Stimulated activated CD8-positive, alpha-beta memory T cell treated with anti-CD3 and anti-CD28 coated beads, Interleukin-4, amount 100 ng/mL, for 4 hours (primary cell): Measurements from ENCODE around the gene PXN.

ENCODE experiments used
- DNase-seq, 2 donors: peaks; one replicate each; pipeline ENCODE4 v3.0.0-alpha.2; 2020; ENCODE audit warnings: low read depth in 2 of 2, low spot score in 1 of 2

Gene PXN

DNA sequence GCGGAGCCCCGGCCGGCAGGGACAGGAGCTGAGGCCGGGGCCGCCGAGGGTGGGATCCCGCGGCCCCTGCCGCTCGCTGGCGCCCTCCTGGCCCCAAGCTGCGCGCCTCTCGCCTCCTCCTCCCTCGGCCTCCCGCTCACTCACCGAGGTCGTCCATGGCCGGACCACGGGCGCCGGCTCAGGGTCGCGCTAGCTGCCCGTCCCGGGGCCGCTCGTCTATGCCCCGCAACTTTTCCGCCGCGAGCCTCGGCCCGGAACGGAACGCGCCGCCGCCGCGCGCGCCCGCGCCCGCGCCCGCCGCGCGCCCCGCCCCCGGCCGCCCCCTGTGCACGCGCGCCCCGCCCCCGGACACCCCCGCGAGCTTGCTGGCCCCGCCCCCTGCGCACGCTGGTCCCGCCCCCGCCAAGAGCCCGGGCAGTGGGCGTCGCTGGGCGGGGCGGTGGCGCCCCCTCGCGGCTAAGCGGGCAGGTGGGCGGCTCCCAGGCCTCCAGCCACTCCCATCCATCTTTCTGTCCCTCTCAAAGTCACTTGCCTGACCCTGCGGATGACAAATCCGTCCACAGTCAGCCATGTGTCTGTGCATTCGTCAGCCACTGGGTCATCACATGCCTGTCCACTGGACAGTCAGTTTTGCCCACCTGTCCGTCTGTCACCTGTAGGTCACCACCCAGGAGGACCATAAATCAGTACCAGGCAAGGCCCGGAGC is at the start of gene PXN:
TSS of gene PXN (minus strand) at position 258 of the 707 bp plus-strand sequence. CDS start at position 157, 101 bp downstream.
- DNase-seq, result peak; percentile 74 to 78

DNA sequence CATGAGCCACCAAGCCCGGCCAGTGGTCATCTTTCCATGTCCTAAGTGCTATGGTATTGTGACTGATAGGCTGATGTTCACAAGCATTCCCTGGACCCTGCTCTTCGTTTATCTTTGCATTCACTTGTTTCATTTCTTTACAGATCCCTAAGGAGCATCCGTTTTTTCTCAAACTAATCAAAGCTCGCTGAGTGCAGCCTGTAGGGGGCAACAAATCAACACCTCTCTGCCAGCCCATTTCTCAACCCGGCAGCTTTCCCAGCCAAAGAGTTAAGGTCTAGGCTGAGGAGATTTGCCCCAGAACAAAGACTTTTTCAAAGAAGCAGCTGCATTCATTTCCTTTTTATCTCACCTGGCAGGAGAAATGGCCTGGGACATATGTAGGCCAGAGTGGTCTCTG is 48.7 kb upstream of the PXN start:
- DNase-seq, result no peak

DNA sequence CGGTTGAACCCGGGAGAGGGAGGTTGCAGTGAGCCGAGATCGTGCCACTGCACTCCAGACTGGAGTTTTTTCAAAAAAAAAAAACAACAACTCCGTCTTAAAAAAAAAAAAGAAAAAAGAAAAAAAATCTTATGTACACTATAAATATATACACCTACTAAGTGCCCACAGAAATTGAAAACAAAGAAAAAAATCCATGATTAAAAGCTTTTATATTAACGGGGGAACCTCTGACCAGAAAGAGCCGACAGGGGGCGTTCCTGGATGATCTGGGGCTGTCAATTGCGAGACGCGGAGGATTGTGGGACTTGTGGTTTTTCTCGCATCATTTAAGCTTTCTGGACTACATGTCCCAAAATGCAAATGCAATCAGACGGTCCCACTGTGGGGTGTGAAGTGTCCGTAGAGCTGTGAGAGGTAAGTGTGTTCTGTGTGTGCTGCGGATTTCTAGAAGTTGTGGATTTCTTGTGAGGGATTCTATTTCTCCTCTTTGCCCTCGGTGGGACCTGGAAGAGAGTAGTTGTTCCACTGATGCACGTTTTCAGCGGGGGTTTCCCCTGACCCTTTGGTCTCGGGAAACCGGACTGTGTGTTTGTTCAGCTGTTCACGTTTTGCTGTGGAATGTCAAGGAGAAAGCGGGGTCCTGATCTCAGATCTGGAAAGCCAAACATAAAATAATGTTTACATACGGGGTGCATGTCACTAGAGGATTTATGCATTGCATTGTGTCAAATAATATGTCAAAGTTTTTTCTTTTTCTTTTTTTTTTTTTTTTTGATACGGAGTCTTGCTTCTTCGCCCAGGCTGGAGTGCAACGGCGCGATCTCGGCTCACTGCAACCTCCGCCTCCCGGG is 36.7 kb upstream of the PXN start, which contains the start of gene SIRT4:
TSS of gene SIRT4 (plus strand) at position 360 of the 854 bp plus-strand sequence. CDS start 1,241 bp downstream, outside the sequence.
- peak; percentile 77 to 80 for DNase-seq

DNA sequence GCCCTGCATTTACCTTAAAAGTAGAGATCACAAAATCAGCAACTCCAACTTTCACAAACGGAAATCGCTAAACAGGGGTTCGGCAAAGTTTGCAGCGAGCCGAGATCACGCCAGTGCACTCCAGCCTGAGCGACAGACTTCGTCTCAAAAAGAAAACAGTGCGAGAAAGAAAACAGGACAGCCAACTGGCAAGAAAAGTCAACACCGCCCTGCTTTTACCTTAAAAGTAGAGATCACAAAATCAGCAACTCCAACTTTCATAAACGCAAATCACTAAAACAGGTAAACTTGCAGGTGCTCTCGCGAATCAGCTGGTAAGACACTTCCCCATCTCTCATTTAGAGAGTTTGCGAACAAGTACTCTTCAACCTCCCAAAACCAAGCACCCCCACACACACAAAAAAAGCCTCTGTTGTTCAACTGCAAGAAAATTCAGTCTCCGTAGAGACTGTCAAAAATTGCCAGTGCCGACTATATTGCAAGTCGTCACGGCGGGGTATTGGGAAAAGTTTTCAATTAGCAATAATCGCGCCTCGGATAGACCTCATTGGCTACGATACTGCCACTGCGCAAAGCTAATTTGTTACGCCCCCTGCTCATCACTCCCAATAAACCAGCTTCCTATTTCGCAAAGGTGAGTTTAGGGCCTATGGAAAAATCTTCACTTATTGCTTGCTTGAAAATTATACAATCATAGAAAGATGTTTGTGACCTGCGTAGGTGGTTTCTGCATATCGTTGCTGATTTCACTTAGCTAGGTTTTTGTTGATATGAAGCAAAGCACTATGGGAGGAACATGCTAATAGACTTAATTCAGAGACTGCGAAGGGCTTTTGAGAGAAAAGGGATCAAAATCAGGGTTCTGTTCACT is 27.4 kb upstream of the PXN start, which contains the start of gene RNU4-1:
TSS of gene RNU4-1 (minus strand) at position 577 of the 871 bp plus-strand sequence.
- peak; percentile 47 to 54 for DNase-seq

DNA sequence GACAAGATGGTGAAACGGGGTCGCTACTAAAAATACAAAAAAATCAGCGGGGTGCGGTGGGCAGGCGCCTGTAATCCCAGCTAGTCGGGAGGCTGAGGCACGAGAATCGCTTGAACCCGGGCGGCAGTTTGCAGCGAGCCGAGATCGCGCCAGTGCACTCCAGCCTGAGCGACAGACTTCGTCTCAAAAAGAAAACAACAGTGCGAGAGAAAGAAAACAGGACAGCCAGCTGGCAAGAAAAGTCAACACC is 26.8 kb upstream of the PXN start:
- DNase-seq, result no peak

DNA sequence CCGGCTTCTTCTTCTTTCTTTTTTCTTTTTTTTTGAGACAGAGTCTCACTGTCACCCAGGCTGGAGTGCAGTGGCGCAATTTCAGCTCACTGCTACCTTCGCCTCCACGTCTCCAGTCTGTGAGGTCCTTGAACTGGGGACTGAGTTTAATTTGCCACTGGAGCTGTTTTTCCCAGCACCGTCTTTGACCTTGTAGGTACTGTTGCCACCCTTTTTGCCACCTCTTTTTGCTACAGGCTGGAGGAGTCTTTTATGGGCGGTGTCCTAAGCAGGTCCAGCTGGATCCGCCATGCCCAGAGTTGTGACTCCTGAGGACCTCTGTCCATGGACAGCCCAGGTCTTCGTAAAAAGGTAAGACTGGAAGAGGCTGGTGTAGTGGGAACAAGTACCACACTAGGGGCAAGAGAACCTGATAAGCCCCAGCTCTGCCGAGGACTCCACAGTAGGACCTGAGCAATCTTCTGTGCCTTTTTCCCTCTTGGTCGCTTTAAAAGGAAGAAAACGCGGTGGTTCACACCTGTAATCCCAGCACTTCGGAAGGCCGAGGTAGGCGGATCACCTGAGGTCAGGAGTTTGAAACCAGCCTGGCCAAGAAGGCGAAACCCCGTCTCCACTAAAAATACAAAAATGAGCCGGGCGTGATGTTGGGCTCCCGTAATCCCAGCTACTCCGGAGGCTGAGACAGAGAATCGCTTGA is 25.2 kb upstream of the PXN start:
- DNase-seq, result no peak

DNA sequence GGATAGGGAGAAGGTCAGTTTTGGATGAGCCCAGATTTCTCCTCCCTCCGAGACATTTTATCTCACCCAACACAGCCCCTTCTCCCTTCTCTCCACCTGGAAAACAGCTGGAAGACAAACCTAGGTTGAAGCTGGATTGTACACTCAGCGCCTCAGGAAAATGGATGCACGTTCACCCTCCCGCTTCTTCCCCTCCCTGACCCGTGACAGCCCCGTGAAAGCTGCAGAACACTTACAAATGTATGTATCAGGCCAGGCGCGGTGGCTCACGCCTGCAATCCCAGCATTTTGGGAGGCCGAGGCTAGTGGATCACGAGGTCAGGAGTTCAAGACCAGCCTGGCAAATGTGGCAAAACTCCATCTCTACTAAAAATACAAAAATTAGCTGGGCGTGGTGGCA is 22.0 kb upstream of the PXN start:
- DNase-seq, result no peak

DNA sequence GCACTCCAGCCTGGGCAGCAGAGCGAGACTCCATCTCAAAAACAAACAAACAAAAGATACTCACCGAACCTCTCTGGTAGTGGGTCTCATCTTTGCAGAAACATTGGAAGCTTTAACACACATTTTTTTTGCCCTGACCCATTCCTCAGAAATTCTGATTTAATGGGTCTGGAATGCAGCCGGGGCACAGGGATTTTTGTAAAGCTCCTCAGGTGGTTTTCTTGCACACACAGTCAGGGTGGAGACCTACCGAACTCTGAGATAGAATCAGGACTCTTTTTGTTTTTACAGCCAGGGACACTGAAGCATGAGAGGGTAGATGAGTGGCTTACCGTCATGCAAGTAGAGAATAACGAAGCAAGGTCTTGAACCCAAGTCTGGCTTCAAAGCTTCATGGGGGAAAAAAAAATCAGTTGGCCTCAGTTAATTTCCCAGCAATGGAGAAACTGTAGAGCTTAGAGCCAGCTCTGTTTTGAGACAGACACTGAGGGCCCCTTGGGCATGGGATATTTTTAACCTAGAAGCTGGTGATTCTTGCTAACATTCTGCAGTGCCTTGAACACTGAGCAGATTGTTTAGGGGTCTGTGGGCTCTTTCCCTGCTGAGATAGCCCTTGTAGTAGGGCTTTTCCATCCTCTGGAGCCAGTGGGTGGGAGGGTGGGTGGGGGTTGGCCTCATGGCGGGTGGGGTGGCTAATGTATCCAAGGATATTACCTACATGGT is 21.4 kb upstream of the PXN start:
- DNase-seq, result no peak

DNA sequence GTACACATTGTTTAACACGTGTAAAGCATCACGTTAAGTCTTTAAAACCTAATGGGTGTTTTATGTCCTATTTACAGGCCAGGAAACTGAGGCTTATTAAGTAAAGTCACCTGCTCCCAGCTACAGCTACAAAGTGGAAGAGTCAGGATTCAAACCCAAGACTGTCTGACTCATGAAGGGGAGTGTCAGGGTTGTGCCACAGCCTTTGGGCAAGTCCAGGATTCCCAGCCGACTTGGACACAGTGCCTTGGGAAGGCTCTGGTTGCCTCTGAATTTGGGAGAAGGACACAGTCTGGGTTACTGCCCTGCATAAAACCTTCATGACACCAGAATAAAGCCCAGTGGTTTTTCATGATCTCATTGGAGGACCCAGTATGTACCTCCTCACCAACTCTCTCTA is 18.9 kb upstream of the PXN start:
- DNase-seq, result no peak

DNA sequence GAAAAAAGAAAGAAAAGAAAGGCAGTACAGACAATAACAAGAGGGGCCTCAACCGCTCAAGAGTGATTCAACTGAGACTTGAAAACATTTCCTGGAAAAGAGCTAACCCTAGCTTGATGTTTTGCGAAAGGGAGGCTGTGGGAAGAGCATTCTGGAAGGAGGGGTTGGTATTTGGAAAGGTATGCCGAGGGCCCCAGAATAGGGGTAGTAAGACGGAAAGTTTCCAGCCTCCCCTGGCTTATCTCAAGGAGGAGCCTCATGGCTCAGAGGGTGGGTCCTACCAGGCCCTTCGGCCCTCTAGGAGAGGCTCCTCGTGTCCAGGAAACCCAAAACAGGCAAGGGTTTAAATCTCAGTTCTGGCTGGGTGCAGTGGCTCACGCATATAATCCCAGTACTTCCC is 17.8 kb upstream of the PXN start:
- DNase-seq, result no peak

DNA sequence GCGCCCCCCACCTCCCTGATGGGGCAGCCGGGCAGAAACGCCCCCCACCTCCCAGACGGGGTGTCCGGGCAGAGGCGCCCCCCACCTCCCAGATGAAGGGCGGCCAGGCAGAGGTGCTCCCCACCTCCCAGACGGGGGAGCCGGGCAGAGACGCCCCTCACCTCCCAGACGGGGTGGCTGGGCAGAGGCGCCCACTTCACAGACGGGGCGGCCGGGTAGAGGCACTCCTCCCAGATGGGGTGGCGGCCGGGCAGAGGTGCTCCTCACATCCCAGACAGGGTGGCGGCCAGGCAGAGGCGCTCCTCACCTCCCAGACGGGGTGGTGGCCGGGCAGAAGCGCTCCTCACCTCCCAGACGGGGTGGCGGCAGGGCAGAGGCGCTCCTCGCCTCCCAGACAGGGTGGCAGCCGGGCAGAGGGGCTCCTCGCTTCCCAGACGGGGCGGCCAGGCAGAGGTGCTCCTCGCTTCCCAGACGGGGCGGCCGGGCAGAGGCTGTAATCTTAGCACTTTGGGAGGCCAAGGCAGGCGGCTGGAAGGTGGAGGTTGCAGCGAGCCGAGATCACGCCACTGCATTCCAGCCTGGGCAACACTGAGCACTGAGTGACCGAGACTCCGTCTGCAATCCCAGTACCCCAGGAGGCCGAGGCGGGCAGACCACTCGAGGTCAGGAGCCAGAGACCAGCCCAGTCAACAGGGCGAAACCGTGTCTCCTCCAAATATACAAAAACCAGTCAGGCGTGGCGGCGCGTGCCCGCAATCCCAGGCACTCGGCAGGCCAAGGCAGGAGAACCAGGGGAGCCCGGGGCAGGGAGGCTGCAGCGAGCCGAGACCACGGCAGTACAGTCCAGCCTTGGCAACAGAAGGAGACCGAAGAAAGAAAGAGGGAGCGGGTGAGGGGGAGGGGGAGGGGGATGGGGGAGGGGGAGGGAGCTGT is 12.9 kb upstream of the PXN start:
- no peak for DNase-seq

DNA sequence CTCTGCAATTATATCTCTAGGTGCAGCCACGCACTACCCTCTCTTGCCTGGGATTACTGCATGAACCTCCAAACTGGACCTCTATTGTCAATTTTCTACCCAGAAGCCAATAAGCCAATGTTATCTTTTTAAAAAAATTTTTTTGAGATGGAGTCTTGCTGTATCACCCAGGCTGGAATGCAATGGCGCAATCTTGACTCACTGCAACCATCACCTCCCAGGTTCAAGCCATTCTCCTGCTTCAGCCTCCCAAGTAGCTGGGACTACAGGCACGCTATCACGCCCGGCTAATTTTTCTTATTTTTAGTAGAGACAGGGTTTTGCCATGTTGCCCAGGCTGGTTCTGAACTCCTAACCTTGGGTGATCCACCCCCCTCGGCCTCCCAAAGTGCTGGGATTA is 11.2 kb upstream of the PXN start:
- DNase-seq, result no peak

DNA sequence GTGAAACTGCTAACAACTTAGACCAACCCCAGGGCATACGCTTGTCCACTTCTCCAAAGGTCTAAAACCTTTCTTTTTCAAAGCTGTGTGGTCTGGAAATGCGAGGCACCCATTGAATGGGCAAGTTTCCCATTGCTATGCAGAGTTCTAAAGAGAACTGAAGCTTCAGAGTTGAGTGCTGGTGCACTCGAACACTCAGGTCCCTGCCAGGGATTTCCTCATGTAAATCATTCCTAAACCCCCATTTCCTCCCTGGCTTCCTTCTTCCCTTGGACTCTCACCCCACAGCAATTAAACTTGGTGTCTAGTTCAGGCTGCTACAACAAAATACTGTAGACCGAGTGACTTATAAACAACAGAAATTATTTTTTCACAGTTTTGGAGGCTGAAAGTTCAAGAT is 2.2 kb upstream of the PXN start:
- no peak for DNase-seq

DNA sequence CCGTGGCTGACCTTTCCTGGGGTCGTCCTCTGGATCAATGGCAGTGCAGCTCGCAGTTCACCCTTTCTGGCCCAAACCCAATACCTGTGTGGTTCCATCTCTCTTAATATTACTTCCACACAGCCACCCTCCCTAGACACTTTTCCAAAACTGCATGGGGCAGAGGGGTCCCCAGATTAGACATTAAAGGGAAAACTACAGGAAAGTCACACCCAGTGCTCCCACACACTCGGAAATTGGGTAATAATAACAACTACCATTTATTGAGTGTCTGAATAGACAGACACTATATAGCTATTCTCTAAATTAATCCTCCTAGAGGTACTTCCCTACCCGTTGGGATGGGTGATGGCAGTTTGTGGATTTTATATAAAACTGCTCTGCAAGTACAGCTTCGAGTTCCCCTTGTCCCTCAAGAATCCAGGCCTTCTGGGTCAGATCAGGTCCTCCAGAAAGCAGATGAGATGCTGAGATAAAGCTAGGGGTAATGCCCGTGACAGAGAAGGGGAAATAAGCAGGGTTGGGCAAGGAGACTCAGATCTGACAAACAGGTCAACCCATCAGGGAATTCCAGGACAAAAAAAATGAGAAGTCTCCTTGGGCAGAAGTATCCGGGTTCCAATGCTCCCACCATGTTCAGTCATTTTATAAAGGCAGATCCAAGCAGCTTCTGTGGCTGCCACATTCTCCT is 795 bp upstream of the PXN start:
- no peak for DNase-seq

DNA sequence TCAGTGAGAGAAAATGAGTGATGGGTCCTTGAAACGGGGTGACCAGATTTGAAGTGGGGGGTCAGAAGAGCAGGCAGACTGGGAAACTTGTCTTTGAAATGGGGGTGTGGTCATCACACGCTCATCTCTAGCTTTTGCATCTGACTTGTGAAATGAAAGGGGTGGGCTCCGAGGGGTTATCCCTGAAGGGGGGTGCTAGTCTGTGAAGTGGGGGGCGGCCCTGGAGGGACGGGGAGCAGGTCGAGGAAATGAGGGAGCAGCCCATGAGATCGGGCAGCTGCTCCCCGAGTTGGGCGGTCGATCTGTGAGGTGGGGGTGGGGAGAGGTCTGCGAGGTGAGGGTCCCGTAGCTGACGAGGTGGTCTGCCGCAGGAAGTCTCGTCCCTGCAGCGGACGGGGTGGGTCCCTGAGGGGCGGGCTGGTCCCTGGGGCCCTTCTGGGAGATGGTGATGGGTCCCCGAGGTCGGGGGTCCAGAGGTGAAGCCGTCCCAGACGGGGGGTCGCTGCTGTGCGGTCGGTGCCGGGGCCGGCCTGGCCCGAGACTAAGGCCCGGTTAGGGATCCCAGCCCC is 542 bp downstream of the PXN start:
- DNase-seq, result no peak

DNA sequence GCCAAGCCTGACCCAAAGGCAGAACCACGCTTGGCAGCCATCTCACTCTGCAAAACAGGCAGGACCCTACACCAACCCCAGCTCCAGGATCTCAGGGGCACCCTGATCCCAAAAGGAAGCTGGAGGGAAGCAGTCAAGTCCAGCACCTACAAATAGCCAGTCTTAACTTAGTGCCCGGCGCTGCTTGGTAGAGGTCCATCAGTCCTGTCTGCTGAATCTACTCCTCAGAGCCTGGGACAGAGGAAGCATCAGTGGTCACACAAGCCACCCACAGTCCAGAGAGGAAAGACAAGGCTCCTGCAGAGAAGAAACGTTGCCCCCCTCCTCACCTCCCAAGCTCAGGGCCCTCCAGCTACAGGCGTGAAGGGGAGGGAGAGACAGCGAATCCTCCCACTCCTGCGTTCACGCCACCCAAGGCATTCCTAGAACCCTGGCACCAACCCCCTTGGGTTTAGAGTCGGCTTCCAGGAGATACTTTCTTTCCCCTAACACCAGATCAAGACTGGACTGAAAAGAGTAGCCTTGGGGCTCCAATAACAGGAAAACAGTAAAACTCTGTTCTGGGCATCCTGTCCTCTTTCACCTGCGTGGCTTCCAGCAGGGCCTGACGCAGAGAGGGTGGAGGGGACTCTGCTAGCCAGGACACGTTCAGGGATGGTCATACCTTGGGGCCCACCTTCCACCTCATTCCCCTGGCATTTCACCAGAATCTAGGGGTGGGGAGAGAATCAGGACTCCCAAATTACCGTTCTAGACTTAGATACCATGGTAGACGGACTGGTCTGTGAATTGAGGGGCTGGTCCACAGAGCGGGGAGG is 1.2 kb downstream of the PXN start:
- DNase-seq, result no peak

DNA sequence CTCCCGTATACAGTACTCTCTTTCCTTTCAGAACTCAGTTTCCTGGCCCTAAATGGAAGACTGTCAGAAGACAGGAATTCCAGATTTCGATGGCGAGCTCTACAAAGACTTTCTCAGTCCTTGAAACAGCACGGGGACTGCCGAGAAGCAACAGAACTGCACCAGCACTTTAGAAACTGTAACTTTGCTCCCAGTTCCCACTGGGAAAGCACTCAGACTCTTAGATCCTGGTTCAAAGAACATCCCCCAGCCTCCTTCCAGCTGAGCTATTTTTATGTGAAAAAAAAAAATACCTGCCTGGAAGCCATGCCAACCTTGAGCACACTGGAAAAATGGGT is 1.8 kb downstream of the PXN start:
- DNase-seq, result no peak
